ENCODE data around the gene ZDHHC9. TPM values are rescaled to one million over a fixed set of nuclear protein-coding genes. Genes with fewer than 3 reads are reported as not detected.
A peak's percentile ranks its signal among the peaks of the same experiment; 100 is the strongest.
"Not testable (repeated sequence)": the region's sequence is repeated elsewhere in the genome, so short reads cannot be mapped to it uniquely, and the experiment has no call there.

The ZDHHC9 gene
- total RNA-seq = 10 to 100 TPM; 32.5 to 60.1 (median 41.6) TPM

GRCh38 chrX:129843459-129844306 is at the start of gene ZDHHC9:
Gene ZDHHC9, minus strand, starts transcription at chrX:129843886. Its CDS starts 1,941 bp downstream, at chrX:129841945.
- TF ChIP-seq POLR2A (IDR thresholded peaks at IDR 0.05) (peak in 1 of 2 donors; percentile 59), EP300 (IDR thresholded peaks at IDR 0.05) (no peak)
- H3K36me3 ChIP-seq = no peaks in the 10 kb centered on the region
- peak within 1 kb of the TSS; percentile 90 for H3K27ac ChIP-seq
- H3K4me1 ChIP-seq = peaks cover 7% of the 10 kb centered on the region
- H3K4me3 ChIP-seq = peak within 1 kb of the TSS; percentile 76
- H3K27me3 ChIP-seq = no peaks in the 10 kb centered on the region
- DNase-seq (ENCODE audit: low spot score in 2 of 2) = peak; percentile 92 to 94
- 41% methylated on average over 18 of the region's 72 CpGs for WGBS
- H3K9me3 ChIP-seq = no peaks in the 10 kb centered on the region

- DNase-seq (ENCODE audit: low spot score in 2 of 2) = no peak
- no peaks in the 10 kb centered on the region for H3K9me3 ChIP-seq
- no peak for TF ChIP-seq POLR2A (IDR thresholded peaks at IDR 0.05)
- TF ChIP-seq POLR2AphosphoS5 (IDR thresholded peaks at IDR 0.05) = no peak
- TF ChIP-seq EP300 (IDR thresholded peaks at IDR 0.05) = no peak
- TF ChIP-seq, protein P1, sequence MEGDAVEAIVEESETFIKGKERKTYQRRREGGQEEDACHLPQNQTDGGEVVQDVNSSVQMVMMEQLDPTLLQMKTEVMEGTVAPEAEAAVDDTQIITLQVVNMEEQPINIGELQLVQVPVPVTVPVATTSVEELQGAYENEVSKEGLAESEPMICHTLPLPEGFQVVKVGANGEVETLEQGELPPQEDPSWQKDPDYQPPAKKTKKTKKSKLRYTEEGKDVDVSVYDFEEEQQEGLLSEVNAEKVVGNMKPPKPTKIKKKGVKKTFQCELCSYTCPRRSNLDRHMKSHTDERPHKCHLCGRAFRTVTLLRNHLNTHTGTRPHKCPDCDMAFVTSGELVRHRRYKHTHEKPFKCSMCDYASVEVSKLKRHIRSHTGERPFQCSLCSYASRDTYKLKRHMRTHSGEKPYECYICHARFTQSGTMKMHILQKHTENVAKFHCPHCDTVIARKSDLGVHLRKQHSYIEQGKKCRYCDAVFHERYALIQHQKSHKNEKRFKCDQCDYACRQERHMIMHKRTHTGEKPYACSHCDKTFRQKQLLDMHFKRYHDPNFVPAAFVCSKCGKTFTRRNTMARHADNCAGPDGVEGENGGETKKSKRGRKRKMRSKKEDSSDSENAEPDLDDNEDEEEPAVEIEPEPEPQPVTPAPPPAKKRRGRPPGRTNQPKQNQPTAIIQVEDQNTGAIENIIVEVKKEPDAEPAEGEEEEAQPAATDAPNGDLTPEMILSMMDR (IDR thresholded peaks at IDR 0.05) = no peak
- H3K4me3 ChIP-seq = no peak overlapping the region
- no peaks in the 10 kb centered on the region for H3K36me3 ChIP-seq
- WGBS = 85% methylated on average over 5 of the region's 5 CpGs
- no peaks in the 10 kb centered on the region for H3K27me3 ChIP-seq
- H3K27ac ChIP-seq = no peak overlapping the region
- no peaks in the 10 kb centered on the region for H3K4me1 ChIP-seq
Measured at GRCh38 chrX:129877401-129877800, 33.7 kb upstream of the ZDHHC9 start.

- H3K9me3 ChIP-seq = no peaks in the 10 kb centered on the region
- DNase-seq (ENCODE audit: low spot score in 2 of 2) = no peak
- no peaks in the 10 kb centered on the region for H3K36me3 ChIP-seq
- WGBS = no CpG with 5 or more reads among the region's 4 CpGs
- TF ChIP-seq POLR2A (IDR thresholded peaks at IDR 0.05) (no peak), EP300 (IDR thresholded peaks at IDR 0.05) (no peak), POLR2AphosphoS5 (IDR thresholded peaks at IDR 0.05) (no peak)
- TF ChIP-seq, protein P1 (IDR thresholded peaks at IDR 0.05) = no peak
- H3K27me3 ChIP-seq = no peaks in the 10 kb centered on the region
- H3K27ac ChIP-seq = no peak overlapping the region
- no peak overlapping the region for H3K4me3 ChIP-seq
- no peaks in the 10 kb centered on the region for H3K4me1 ChIP-seq
Measured at GRCh38 chrX:129876771-129877305, 33.2 kb upstream of the ZDHHC9 start.

DNA sequence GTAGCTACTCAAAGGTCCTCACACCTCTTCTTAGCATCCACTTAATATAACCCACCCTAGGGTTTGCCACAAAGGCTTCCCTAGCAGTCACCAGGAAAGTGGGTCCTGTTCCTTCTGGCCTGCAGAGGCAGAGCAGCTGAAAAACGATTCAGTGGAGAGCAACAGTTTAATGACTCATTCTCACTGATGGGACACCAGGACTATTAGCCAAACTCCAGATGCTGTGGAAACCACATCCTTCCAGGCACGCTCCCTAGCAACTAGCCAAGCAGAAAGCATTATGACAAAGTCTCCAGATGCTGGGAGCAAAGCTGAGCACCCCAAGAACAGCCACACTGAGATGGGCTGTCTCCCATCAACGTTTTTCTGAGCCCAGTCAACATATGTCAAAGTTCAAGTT is 32.0 kb upstream of the ZDHHC9 start:
- Histone ChIP-seq H3K4me3 (no peak overlapping the region), H3K9me3 (no peaks in the 10 kb centered on the region), H3K4me1 (no peaks in the 10 kb centered on the region), H3K27me3 (no peaks in the 10 kb centered on the region), H3K36me3 (no peaks in the 10 kb centered on the region), H3K27ac (no peak overlapping the region)
- DNase-seq (ENCODE audit: low spot score in 2 of 2) = no peak
- TF ChIP-seq POLR2AphosphoS5 (IDR thresholded peaks at IDR 0.05) (no peak), EP300 (IDR thresholded peaks at IDR 0.05) (no peak), POLR2A (IDR thresholded peaks at IDR 0.05) (no peak)
- TF ChIP-seq, protein P1 (IDR thresholded peaks at IDR 0.05) = no peak
- WGBS = 29% methylated on average over 3 of the region's 3 CpGs

DNA sequence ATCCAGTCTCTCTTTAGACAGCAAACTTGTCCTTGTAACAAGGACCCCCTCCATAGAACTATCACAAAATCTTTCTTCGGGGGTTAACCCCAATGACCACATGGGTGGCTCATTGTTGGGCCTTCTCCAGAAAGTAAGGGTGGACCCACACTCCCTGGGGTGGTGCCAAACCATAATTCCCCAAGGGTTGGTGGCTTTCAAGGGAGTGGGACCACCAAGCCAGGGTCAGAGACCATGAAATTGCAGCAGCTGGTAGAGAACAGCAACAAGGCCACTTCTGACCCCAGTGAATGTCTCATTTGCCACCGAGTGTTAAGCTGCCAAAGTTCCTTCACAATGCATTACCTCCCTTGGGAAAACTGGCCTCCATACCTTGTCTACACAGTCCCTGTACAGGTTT is 28.8 kb upstream of the ZDHHC9 start:
- TF ChIP-seq EP300 (IDR thresholded peaks at IDR 0.05) (no peak), POLR2AphosphoS5 (IDR thresholded peaks at IDR 0.05) (no peak), POLR2A (IDR thresholded peaks at IDR 0.05) (no peak)
- TF ChIP-seq, protein P1 (IDR thresholded peaks at IDR 0.05) = no peak
- DNase-seq (ENCODE audit: low spot score in 2 of 2) = no peak
- H3K36me3 ChIP-seq = no peaks in the 10 kb centered on the region
- no peak overlapping the region for H3K27ac ChIP-seq
- H3K27me3 ChIP-seq = no peaks in the 10 kb centered on the region
- WGBS = 77% methylated on average over 2 of the region's 2 CpGs
- H3K4me1 ChIP-seq = no peaks in the 10 kb centered on the region
- H3K9me3 ChIP-seq = no peaks in the 10 kb centered on the region
- no peak overlapping the region for H3K4me3 ChIP-seq

GRCh38 chrX:129866321-129866720 is 22.6 kb upstream of the ZDHHC9 start:
- not testable (repeated sequence) for DNase-seq (ENCODE audit: low spot score in 2 of 2); H3K4me1 ChIP-seq; H3K27ac ChIP-seq; H3K9me3 ChIP-seq; H3K27me3 ChIP-seq; H3K36me3 ChIP-seq; H3K4me3 ChIP-seq
- 57% methylated on average over 3 of the region's 3 CpGs for WGBS

- WGBS = 66% methylated on average over 6 of the region's 6 CpGs
- not testable (repeated sequence) for H3K4me1 ChIP-seq
Measured at GRCh38 chrX:129859134-129859533, 15.4 kb upstream of the ZDHHC9 start.

DNA sequence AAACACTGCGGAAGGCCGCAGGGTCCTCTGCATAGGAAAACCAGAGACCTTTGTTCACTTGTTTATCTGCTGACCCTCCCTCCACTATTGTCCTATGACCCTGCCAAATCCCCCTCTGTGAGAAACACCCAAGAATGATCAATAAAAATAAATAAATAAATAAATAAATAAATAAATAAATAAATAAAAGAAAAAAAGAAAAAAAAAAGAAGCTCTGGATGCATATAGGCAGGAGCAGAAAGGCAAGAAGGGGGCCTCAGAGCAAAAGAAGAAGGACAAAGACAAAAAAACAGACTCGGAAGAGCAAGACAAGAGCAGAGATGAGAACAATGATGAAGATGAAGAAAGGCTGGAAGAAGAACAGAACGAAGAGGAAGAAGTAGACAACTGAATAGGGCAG is 8.1 kb upstream of the ZDHHC9 start:
- H3K36me3 ChIP-seq; H3K27me3 ChIP-seq; H3K4me3 ChIP-seq; H3K9me3 ChIP-seq; DNase-seq (ENCODE audit: low spot score in 2 of 2); H3K4me1 ChIP-seq; H3K27ac ChIP-seq: not testable (repeated sequence)
- 73% methylated on average over 2 of the region's 4 CpGs for WGBS

More at GRCh38 chrX:129859134-129859533, 15.4 kb upstream of the ZDHHC9 start:
- not testable (repeated sequence) for H3K27ac ChIP-seq; H3K27me3 ChIP-seq; H3K4me3 ChIP-seq; H3K36me3 ChIP-seq; H3K9me3 ChIP-seq; DNase-seq (ENCODE audit: low spot score in 2 of 2)
